ENCODE data around the gene KCNK3.

- TF ChIP-seq, protein P1, sequence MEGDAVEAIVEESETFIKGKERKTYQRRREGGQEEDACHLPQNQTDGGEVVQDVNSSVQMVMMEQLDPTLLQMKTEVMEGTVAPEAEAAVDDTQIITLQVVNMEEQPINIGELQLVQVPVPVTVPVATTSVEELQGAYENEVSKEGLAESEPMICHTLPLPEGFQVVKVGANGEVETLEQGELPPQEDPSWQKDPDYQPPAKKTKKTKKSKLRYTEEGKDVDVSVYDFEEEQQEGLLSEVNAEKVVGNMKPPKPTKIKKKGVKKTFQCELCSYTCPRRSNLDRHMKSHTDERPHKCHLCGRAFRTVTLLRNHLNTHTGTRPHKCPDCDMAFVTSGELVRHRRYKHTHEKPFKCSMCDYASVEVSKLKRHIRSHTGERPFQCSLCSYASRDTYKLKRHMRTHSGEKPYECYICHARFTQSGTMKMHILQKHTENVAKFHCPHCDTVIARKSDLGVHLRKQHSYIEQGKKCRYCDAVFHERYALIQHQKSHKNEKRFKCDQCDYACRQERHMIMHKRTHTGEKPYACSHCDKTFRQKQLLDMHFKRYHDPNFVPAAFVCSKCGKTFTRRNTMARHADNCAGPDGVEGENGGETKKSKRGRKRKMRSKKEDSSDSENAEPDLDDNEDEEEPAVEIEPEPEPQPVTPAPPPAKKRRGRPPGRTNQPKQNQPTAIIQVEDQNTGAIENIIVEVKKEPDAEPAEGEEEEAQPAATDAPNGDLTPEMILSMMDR (IDR thresholded peaks at IDR 0.05; ENCODE audit: extremely low read depth in 1 of 2, insufficient read depth in 1 of 2, low read depth in 1 of 2, low read length in 2 of 2) = no peak
- TF ChIP-seq MAX (IDR thresholded peaks at IDR 0.05; ENCODE audit: insufficient read depth, insufficient read length) (no peak), GATA2 (IDR thresholded peaks at IDR 0.05; ENCODE audit: insufficient read depth, insufficient read length, low read depth, low read length) (no peak)
Measured at GRCh38 chr2:26707747-26708146, 15.2 kb downstream of the KCNK3 start.

Measured in endothelial cell of umbilical vein (primary cell).